Measurements from ENCODE around the gene PSKH1. TPM values are rescaled to one million over a fixed set of nuclear protein-coding genes. Genes with fewer than 3 reads are reported as not detected.

PSKH1 gene
- total and polyA plus RNA-seq, 10 of the 15 experiments (the other 5 are each of a cell fraction or from before 2014, with no cell fraction given) = 0.63 to 20.4 (median 7.8) TPM

DNA sequence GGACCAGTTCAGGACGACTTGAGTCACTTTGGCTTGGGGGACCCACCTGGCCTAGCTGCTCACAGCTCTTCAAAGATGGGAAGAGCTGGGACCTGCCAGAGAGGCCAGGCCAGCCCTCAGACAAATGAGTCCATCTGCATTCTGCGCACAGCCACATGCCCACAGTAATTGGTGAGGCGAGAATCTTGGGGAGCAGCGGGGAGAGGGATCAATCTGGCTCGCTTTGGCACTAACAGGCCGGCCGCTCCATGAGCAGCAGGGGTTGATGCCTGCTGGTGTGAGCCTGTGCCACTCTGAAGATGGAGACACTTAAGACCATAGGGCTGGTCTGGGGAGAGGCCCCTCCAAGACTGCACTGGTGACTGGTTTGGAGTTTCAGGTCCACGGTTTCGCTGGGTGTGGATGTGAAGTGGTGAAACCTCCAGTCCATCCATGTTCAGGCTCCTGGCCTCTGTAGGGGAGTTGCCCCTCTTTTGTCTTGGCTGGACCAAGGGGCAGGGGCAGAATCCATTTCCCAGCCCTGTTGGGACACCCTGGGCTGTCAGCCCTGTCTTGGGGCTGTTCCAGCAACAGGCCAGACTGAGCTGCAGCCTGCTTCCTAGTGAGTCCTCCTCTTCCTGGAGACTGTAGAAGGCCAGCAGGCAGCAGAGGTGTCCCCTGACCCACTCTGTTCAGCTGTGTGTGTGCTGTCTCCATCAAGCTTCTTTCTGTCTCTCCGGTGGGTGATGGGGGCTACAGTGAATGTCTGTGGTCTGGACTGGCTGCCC, 31.3 kb downstream of the PSKH1 start:
- in situ Hi-C loops (cut with MboI) = no loop called here
- SMC1A ChIA-PET (ENCODE audit: uncharacterized antibody, unreplicated experiment) = interaction anchor here (0.6 to 1.1 kb wide), 3 partner anchors 30 to 122 kb away, joined by 3 to 4 read pairs (median 4); no protein-coding TSS in a partner anchor
- Histone ChIP-seq H3K9ac (ENCODE audit: control insufficient read depth, insufficient read depth, low read length) (no peak overlapping the region), H4K20me1 (ENCODE audit: control insufficient read depth, insufficient read depth) (no peaks in the 10 kb centered on the region), H3K9me3 (replicated peaks; ENCODE audit: control insufficient read depth, insufficient read depth, low read length) (no peaks in the 10 kb centered on the region), H3K4me1 (ENCODE audit: control insufficient read depth, insufficient read depth, low read length) (no peaks in the 10 kb centered on the region; the same call in 1 of the 2 replicates), H3K27me3 (replicated peaks in 1 of 2; ENCODE audit: control insufficient read depth in 2 of 2, insufficient read depth in 2 of 2, low read length in 1 of 2) (no peaks in the 10 kb centered on the region), H3K36me3 (ENCODE audit: control insufficient read depth in 2 of 2, insufficient read depth in 2 of 2, low read length in 1 of 2) (peaks cover 0 to 11% of the 10 kb centered on the region in 2 experiments; a peak in 2 of 4 replicates), H3K79me2 (ENCODE audit: control insufficient read depth, insufficient read depth, low read length) (no peaks in the 10 kb centered on the region), H3K4me2 (ENCODE audit: control insufficient read depth, insufficient read depth) (no peak overlapping the region), H2AFZ (ENCODE audit: control insufficient read depth, low read depth, low read length) (no peak overlapping the region), H3K4me3 (no peak overlapping the region), H3K27ac (ENCODE audit: control insufficient read depth, insufficient read depth) (no peak overlapping the region)
- POLR2A ChIA-PET = interaction anchor here (0.6 kb wide), 1 partner anchor 76 kb away, joined by 4 read pairs; no protein-coding TSS in a partner anchor
- ATAC-seq (no peak), DNase-seq (ENCODE audit: low read depth, low spot score) (no peak), FAIRE-seq (no peak)
- intact Hi-C loops (cut with micrococcal nuclease; ENCODE audit: unreplicated experiment) = loop anchor here (10.0 kb wide), 1 partner anchor 400 kb away; the partner anchor contains the start of gene RIPOR1
- 98% methylated on average over 10 of the region's 10 CpGs for WGBS (ENCODE audit: insufficient coverage, insufficient replicate concordance, low lambda C conversion rate, missing lambda C conversion rate)
- RAD21 ChIA-PET (ENCODE audit: unreplicated experiment) = interaction anchor here (0.6 to 1.0 kb wide), 2 partner anchors 9 to 253 kb away, joined by 3 read pairs; no protein-coding TSS in a partner anchor
- CTCF ChIA-PET = interaction anchor here (0.6 to 2.2 kb wide), 7 partner anchors 17 to 404 kb away, joined by 3 to 11 read pairs (median 3); no protein-coding TSS in a partner anchor
- TF ChIP-seq, protein P1, sequence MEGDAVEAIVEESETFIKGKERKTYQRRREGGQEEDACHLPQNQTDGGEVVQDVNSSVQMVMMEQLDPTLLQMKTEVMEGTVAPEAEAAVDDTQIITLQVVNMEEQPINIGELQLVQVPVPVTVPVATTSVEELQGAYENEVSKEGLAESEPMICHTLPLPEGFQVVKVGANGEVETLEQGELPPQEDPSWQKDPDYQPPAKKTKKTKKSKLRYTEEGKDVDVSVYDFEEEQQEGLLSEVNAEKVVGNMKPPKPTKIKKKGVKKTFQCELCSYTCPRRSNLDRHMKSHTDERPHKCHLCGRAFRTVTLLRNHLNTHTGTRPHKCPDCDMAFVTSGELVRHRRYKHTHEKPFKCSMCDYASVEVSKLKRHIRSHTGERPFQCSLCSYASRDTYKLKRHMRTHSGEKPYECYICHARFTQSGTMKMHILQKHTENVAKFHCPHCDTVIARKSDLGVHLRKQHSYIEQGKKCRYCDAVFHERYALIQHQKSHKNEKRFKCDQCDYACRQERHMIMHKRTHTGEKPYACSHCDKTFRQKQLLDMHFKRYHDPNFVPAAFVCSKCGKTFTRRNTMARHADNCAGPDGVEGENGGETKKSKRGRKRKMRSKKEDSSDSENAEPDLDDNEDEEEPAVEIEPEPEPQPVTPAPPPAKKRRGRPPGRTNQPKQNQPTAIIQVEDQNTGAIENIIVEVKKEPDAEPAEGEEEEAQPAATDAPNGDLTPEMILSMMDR (IDR thresholded peaks at IDR 0.05 in 2 of 3, conservative IDR thresholded peaks at IDR 0.05 in 1 of 3; ENCODE audit: control insufficient read depth in 2 of 3, extremely low read depth in 1 of 3, insufficient read depth in 1 of 3, low read depth in 3 of 3, low read length in 3 of 3) = no peak
- TF ChIP-seq RELA (IDR thresholded peaks at IDR 0.05; ENCODE audit: borderline replicate concordance, partially characterized antibody) (no peak), ZNF24 (IDR thresholded peaks at IDR 0.05) (no peak), E2F4 (IDR thresholded peaks at IDR 0.05; ENCODE audit: low read depth, low read length) (no peak), POLR2A (IDR thresholded peaks at IDR 0.05; ENCODE audit: low read depth, low read length) (0 out of 2 replicates have a peak, but pooled peaks have one; percentile 17)
- BruUV-seq (replicated peaks) = no TSS peak
